HS-27A (cell line): ENCODE measurements around the gene USH2A.
"Not testable (repeated sequence)": the region's sequence is repeated elsewhere in the genome, so short reads cannot be mapped to it uniquely, and the experiment has no call there.

Experiments used
- DNase-seq: peaks from one replicate; pipeline ENCODE4 v3.0.0-alpha.2; 2012; ENCODE audit warnings: low read depth, missing footprints

The USH2A gene

DNA sequence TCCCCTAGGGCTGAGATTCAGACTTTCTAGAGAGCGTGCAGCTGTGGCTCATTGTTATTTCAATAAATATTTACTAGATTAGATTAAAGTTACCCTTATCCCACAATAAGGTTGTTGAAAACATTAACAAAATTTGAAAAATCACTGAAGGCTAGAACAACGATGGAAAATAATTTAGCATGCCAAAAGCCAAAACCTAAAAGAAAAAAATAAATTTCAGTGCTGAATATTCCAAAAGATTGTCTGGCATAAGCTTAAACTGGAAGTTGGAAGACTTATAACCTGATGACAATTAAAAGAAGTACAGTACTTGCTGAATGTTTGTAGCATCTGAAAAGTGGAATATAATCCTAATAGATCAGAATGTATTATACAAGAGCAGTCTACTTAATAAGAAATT is 221.3 kb downstream of the USH2A start:
- DNase-seq = no peak

DNA sequence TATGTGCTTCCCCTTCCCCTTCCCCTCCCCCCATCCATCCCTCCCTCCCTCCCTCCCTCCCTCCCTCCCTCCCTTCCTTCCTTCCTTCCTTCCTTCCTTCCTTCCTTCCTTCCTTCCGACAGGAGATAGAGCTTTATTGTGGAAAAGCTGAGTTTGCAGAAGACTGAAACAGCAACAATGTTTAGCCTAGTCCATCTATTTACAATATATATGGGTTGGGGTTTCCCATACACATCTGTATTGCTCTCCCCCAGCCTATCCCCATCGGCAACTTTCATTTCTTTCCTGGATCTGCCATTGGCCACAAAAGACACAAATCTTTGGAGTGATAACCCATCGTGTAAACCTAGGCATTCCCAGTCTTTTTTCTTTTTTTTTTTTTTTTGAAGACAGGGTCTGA is 222.3 kb downstream of the USH2A start:
- no peak for DNase-seq

DNA sequence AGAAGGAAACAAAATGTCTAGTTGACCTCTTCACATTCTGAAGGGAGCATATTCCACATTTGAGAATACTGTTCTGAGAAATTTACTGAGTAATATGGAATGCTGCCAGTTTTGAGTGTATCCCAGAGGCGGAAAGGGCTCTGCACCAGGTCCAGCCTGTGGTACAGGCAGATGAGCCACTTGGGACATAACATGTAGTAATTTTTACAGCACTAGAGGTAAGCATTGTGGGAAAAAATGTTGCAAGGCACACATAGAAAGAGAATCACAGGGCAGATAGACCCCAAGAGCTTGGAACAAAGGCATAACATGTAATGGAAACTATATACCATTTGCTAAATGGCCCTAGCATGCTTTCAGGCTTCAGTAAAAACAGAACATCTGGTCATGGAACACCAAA is 228.5 kb downstream of the USH2A start:
- DNase-seq = no peak

DNA sequence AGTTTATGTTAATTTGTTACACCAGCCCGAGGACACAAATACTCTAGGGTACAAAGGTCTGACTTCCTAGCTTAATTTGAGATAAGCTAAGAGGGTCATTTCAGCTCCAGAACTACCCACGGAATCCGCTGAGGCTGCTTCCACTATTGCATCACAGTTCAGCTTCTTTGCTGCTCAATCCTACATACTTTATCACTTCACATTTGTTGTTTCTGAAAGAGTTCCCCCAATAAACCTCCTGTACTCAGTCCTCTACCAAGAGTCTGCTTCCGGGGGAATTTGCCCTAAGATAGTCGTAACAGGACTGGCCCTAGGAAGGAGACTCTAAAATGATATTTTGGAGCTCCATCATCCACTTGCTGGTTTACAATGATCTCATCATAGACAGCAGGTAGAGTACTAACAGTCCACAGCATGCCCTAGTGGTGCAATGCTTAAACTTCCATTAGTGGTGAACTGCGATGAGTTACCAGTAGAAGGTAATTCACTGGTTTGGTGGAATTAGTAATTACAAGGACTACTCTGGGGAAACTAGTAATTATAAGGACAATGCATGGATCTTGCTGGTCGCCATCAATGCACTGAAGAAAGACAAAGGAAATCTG is 229.3 kb downstream of the USH2A start:
- no peak for DNase-seq

DNA sequence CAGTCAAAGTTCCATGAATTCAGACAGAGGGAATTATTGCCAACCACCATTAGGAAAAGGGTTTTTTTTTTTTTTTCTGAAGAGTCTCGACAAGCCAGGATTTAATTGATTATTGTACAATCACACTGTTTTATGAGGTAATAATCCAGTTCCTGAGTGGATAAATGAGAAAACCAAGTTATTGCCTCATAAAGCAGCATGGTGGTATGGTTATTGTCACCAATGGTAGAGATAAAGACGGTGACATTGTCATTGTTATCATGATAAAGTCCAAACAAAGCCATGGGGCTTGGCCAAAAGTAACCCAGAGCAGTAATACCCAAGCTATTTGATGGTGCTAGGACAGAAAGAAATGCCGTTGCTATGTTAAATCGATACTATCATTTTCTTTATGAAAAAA is 232.8 kb downstream of the USH2A start:
- DNase-seq = no peak

DNA sequence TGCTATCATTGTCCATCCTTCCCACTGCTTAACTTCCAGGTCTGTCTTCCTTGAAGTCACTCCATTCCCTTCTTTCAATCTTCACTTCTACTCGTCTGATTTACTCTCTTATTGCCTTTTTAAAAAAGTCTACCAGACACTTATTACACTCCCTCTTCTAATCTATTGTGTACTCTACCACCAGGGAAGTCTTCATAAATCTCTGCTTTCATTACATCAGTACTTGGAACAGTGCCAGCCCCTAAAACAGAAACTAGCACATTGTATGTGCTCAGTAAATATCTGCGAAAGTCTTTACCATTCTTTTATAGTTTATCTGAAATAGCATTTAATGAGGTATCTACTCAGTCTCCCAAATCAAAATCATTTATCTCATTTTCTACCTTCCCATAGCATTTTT is 236.4 kb downstream of the USH2A start:
- DNase-seq = no peak

DNA sequence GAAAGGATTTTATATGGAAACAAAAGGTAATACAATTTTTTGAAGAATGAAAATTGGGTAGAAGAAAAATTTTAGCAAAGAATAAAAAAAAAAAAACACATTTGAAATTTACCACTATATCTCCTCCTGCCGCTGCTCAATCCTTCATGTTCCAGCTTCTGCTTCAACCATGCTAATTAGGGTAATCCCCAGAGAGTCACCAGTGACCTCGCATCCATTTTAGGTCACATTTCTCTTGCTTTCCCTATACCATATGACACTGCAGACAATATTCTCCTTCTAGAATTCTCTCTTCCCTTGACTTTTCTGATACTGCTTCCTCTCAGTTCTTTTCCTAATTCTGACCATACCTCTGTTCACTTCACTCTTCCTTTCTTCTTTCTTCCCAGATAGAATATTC is 237.1 kb downstream of the USH2A start:
- DNase-seq = no peak

DNA sequence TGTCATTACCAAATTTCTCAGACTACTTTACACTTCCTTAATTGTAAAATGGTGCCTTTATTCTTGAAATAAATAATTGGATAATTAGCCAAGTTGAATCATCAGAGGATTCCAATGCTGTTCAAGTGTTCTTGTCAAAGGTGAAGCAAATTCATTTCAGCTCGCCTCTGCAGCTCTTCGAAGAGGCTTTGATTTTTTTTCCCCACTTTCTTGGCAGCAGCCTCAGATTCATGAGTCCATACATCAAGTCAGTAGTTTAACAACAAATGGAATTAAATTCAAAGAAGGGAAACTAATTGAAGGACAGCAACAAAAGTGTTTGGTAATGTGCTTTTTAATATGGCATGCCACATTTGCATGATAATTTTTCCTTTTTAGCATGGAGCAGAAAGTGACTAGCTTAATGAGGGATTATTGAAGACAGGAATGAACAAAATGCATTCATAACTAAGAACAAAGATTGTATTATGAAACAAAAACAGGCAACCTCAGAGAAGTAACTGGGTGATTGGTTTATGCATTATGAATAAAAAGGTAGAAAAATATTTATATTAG is 239.0 kb downstream of the USH2A start:
- no peak for DNase-seq

DNA sequence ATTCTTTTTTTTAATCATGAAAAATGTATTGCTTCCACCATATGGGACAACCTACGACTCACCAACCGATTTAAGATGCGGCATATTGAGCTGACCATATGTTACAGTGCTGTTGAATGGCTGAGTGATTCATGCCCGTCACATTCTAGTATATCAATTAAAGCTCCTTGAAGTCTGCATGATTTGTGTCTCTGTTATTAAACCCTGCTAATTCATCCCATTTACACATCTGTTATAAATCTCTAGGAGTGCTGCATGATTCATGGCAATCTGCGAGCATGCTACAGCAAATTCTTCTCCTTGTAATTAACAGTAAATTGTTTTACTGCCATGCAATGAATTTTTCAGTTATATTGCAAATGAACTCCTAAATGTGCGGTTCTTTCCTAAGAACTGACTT is 239.8 kb downstream of the USH2A start:
- DNase-seq = no peak

DNA sequence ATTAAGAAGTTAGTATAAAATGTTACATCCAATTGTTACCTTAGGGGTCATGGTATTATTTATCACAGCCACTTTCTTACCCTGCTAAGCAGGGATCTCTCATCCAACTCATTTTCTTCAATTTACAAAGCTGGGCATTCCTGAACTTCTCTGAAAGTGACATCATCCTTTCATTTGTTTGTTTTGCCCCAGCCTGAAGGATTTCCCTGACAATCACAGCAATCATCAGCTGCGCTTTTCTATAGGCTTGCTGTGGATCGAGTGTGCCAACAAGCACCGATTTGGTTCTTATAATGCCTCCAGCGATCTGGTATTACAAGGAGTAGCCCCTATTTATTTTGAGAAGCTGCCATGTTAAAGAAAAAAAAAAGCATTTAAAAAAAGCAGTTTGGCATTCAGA is 240.2 kb downstream of the USH2A start:
- DNase-seq = peak; percentile 58

DNA sequence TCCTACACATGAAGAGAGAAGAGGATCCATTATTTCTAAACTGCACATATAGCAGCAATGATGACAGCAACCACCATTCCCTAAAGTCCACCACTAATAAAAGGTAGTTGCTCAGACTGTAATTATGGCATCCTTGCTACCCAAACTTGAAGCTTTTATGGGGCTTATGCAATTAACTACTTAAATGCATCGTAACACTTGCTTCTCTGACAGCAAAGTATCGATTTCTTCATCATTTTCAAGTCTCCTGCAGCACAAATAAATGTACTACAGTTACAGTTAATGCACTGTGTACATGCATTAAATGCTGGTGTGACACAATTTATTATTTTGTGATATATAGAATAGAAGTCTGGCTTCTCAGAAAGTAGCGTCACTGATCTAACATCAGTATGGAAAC is 241.7 kb downstream of the USH2A start:
- DNase-seq = no peak

DNA sequence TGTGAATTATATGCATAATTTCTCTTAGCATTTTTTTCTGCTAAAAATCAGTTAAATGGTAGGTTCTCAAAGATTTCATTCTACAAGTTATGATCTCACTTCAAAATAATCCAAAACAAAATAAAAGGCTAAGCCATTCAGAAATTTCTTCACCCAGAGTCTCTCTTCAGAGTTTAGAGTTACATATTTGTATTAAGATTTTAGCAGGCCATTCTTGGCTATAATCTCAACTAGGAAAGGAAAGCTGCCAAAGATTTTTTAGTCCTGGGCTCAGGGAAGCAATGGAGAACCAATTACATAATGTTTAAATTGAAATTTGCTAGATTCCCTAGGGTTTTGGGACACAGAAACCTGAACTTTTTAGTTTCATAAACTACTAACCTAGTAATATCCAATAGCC is 245.0 kb downstream of the USH2A start:
- no peak for DNase-seq

DNA sequence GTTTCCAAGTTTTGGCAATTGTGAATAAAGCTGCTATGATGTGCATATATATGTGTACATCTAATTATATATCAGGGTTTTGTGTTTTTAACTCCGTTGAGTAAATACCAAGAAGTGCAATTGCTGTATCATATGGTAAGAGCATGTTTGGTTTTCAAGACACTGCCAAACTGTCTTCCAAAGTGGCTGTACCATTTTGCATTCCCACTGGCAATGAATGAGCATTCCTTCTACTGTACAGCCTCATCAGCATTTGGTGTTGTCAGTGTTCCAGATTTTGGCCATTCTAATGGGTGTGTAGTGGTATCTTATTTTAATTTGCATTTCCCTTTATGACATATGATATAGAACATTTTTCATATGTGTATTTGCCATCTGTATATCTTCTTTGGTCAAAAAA is 246.3 kb downstream of the USH2A start:
- no peak for DNase-seq

DNA sequence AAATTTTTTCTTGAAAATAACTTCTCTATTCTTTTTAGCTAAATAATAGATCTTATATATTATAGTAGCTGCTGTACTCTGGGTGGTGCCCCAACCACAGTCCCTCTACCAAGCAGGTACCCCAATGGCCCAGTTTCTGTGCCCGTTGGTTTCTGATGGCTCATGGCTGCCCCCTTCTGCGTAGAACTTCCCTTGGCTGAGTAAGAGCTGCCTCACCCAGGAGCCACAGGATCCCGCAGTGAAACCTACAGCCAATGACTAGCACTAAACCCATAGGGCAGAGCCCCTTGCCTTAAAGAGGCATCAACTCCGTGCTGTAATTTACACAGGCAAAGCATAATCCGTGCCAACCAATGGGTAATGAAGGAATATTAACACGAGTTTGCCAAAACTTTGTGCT is 247.5 kb downstream of the USH2A start:
- no peak for DNase-seq

DNA sequence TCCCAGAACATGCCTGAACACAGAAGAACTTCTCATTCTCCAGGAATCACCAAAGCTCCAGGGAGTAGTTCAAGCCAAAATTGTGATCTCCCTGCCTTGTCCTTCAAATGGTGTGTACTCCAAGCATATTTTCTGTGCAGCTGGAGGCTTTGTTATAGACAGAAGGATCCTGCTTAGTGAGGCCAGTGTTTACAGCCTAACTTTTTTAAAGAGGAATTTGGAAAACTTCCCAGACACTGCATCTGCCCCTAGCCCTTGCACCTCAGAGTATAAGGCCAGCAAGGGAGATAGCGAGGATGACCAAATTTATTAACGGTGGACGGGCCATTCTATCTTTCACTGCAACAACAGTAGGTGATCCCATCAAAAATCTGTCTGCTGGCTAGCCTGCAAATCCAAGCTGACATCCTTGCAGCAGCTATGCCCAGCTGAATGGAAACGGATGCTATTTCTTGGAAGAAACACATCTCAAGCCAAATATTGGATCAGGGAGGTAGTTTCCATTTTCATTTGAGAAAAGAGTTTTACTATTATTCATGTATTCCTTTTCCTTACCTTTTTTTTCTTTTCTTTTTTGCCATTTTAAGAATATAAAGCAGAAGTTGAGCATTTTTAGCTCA is 249.8 kb downstream of the USH2A start:
- DNase-seq = no peak

DNA sequence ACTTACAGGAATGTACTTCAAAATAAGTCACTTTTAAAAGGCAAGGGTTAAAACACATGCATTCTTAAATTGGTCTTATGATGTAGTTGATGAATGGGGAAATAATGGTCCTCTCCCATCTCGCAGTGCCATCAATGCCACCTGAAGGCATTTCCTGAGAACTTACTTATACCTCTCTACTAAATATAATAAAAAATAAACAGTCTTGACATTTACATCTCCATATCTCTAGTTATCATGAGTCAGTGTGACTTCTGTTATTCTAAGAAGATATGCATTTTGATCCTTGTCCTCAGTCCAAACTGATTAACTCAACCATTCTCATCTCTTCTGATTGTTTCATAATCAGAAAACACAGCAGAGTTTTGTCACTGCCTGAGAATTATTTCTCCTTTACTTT is 253.9 kb downstream of the USH2A start:
- no peak for DNase-seq

DNA sequence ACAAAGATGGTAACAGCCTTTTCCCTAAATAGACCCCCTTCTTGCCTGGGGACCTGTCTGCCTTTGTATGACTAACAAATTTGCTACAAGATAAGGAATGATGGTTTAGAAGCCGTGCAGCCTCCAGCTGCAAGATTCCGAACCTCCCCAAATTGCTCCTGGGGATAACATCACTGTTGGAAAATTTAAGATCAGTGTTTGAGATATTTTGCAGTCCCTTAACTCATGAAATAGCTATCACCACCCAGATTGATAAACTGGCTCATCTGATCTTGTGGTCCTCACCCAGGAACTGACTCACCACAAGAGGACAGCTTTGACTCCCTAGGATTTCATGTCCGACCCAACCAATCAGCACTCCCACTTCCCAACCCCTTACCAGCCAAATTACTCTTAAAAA is 254.7 kb downstream of the USH2A start:
- peak; percentile 31 for DNase-seq

DNA sequence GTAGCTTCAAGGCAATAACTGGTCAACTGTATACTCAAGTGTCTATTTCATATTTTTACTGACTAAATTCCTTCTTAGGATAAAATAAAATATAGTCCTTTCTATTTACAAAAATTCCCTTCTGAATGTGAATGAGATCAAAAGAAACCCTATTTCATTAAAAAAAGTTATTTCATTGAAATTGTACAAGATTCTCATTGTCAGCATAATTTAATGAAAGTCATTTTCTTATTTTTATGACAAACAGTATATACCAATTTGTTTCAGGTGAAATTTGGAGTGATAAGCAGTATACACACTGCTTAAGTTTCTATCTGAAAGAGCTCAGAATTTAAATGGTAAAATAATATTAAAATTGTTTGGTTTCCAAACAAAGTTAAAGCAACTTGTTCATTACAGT is 269.2 kb downstream of the USH2A start:
- no peak for DNase-seq

DNA sequence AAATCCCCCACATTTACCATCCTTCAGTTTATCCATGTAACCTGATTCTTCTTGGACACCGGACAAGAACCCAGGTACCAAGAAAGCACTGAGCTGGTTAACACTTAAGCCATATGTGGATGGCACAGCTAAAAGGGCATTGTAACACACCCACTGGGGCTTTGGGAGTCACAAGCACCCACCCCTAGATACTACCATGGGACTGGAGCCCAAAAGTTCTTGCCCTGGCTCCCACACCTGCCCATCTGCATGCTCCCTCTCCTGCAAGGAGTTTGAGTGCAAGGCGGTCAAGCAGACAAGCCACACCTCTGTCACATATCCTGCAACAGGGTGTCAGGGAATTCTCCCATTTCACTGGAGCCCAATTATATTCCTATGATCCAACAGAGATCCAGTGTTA is 270.1 kb downstream of the USH2A start:
- no peak for DNase-seq

DNA sequence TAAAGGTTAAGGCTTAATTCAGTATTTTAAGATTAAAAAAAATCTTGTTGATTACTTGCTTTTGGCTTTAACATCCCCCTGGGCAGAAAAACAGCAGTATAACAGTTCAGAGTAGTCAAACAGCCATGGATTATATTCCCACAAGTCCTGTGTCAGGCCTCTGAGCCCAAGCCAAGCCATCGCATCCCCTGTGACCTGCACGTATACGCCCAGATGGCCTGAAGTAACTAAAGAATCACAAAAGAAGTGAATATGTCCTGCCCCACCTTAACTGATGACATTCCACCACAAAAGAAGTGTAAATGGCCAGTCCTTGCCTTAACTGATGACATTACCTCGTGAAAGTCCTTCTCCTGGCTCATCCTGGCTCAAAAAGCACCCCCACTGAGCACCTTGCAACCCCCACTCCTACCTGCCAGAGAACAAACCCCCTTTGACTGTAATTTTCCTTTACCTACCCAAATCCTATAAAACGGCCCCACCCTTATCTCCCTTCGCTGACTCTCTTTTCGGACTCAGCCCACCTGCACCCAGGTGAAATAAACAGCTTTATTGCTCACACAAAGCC is 277.7 kb downstream of the USH2A start:
- DNase-seq = not testable (repeated sequence)

DNA sequence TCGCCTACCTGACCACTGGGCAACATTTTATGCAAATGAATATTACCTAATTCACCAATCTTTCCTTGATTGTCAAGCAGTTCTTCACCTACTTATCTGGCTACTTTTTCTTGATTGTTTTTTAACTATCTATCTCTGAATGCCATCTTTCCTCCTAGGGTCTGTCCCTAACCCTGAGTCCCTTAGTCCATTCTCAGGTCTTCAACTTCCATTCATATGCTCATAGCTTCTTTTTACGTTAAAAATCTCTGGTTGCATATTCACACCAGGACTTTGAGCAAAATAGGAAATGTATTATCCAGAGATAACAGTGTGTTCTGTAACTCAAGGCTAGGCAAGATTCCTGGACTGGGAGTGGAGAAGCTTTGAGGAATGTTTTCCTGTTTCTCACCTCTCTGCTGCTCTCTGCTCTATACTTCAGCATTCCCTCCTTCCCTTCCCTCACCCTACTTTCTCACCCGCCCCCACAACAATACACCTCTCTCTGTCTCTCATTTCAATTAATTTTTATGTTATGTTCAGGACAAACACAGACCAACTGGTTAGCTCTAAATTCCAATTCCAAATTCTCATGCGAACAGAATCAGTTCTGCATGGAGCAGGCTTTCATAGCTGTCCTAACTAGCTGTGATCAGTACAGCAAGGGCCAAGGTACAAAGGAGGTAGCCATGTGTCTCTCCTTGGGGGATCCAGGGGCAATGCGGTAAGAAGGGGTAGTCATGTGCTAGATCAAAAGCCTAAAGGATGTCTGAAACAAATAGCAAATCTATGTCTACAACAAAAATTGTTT is 278.4 kb downstream of the USH2A start:
- DNase-seq = no peak

DNA sequence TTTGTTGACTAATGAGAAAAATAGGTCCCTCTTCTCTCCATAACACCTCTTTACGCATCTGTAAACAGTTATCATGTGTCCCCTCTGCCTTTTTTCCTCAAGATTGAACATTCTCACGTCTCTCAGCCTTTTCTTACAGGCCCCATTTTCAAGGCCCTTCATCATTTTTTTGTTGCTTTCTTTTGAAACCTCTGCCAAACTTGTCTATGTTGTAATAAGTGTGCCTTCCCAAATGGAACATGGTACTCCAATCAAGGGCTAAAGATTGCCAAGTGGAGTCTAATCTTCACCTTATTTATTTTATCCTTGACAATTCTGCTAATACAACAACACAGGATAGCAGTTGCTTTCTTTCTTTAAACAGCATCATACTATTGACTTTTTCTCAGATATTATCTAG is 280.3 kb downstream of the USH2A start:
- no peak for DNase-seq
